ENCODE measurements around the gene POLN.

The POLN gene

DNA sequence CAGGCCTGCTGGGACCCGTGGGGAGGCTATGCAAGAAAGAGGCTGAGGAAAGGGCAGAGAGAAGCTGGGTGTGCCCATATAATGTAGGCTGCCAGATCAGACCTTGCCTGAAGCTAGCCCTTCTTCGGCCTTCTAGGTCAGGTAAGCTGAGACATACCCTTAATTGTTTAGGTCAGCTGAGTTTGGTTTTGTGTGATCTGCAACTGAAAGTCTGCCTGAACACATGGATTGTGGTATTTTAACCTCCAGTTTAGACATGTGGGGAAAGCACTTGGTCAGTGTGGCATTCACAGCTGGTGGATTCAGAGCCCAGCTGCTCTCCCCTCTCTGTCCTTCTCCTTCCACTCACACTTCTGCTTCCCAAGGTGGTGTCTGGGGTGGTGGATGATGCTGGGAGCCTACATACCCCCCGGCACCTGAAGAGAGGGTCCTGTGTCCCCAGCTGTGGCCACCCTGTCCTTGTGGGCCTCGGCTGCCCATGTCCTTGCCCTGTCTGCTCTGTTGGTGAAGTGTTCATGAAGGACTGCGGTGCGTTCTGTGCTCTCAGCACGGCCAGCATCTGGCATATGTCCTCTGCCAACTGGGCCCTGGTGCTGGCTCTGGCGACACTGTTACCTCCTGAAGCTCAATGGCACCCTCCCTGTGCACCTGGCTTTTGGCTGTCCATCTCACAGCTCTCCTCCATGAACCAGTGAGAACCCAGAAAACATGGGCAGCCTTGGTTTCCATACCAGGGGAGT lies 100.7 kb downstream of the POLN start:
- no peak for DNase-seq (ENCODE audit: extremely low read depth, low read depth)
- TF ChIP-seq, protein P1, sequence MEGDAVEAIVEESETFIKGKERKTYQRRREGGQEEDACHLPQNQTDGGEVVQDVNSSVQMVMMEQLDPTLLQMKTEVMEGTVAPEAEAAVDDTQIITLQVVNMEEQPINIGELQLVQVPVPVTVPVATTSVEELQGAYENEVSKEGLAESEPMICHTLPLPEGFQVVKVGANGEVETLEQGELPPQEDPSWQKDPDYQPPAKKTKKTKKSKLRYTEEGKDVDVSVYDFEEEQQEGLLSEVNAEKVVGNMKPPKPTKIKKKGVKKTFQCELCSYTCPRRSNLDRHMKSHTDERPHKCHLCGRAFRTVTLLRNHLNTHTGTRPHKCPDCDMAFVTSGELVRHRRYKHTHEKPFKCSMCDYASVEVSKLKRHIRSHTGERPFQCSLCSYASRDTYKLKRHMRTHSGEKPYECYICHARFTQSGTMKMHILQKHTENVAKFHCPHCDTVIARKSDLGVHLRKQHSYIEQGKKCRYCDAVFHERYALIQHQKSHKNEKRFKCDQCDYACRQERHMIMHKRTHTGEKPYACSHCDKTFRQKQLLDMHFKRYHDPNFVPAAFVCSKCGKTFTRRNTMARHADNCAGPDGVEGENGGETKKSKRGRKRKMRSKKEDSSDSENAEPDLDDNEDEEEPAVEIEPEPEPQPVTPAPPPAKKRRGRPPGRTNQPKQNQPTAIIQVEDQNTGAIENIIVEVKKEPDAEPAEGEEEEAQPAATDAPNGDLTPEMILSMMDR (IDR thresholded peaks at IDR 0.05; ENCODE audit: low read depth, low read length): no peak

DNA sequence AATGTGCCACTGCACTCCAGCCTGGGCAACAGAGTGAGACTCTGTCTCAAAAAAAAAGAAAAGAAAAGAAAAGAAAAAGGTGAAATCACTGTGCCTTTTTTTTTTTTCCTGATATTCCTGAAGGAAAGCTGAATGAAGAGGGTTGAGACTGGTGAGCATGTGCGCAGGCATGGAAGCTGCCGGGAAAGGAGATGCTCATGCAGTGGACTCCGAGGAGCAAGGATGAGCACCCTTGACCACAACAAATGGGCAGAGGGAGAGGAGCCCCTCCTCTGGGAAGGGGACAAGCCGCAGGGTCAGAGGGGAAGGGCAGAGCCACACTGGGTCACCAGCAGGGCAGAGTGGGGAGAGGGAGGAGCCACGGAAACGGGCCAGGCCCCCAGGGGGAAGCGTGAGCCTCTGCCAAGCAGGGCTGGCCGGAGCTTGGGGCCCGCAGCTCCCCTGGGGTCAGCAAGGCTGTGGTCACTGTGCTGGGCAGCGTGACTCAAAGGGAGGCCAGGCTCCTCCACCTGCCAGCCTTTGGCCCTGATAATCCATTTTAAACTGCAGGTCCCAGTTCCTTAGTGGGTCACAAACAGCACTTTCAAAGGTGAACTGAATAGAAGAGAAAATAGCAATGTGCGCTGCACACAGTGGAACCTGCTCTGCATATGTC lies 102.9 kb downstream of the POLN start:
- no peak for DNase-seq (ENCODE audit: extremely low read depth, low read depth)
- TF ChIP-seq, protein P1 (IDR thresholded peaks at IDR 0.05; ENCODE audit: low read depth, low read length): no peak

DNA sequence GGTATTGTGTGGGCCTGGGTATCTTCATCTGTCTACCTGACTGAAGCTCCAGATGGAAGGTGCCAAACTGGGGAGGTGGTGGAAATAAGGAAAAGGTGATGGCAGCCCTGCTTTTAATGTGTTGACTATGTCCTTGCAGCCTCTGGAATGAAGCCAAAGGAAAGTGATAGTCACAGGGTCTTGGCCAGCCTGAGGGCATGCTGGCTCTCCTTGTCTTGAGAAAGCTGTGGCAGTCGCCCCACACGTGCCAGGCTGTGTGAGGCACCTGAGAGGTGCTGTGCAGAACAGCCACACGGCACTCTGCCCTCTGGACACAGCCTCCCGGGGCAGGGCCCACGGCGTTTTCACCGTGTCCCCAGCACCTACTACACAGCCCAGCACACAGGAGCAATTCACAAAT lies 105.2 kb downstream of the POLN start:
- TF ChIP-seq, protein P1 (IDR thresholded peaks at IDR 0.05; ENCODE audit: low read depth, low read length): no peak
- DNase-seq (ENCODE audit: extremely low read depth, low read depth): no peak

DNA sequence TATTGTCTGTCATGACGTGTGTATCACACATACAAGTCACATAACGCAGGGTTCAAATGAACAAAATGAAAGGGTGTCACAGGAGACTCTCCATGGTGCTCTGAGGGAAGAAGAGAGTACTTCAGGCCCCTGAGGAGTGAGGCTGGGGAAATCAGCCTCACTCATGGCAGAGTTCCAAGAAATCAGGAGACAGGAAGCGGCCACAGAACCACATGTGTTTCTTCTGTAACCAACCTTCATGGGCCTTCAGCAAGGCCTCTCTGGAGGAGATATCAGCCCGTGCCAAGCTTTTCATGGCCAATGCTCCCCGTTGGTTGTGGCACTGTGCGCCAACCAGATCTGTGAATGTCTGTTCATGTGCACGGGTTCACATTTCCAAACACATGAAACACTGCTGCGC lies 106.8 kb downstream of the POLN start:
- DNase-seq (ENCODE audit: extremely low read depth, low read depth): peak; percentile 2

DNA sequence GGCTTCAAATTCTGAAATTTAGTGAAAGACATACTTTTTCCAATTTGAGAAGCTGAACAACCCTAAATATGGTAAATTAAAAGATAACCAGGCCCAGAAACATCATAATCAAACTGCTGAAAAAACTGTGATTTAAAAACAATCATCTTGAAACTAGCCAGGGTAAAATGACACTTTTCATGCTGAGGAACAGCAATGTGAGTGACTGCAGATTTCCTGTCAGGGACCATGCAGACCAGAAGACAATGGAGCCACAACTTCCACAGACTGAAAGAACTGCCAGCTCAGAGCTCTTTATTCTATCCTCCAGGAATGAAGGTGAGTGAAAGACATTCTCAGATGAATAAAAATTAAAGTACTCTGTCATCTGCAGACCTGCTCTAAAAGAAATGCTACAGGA lies 109.5 kb downstream of the POLN start:
- DNase-seq (ENCODE audit: extremely low read depth, low read depth): no peak
- TF ChIP-seq, protein P1 (IDR thresholded peaks at IDR 0.05; ENCODE audit: low read depth, low read length): no peak

More for the DNA sequence above, 106.8 kb downstream of the POLN start:
- TF ChIP-seq, protein P1 (IDR thresholded peaks at IDR 0.05; ENCODE audit: low read depth, low read length): no peak

DNA sequence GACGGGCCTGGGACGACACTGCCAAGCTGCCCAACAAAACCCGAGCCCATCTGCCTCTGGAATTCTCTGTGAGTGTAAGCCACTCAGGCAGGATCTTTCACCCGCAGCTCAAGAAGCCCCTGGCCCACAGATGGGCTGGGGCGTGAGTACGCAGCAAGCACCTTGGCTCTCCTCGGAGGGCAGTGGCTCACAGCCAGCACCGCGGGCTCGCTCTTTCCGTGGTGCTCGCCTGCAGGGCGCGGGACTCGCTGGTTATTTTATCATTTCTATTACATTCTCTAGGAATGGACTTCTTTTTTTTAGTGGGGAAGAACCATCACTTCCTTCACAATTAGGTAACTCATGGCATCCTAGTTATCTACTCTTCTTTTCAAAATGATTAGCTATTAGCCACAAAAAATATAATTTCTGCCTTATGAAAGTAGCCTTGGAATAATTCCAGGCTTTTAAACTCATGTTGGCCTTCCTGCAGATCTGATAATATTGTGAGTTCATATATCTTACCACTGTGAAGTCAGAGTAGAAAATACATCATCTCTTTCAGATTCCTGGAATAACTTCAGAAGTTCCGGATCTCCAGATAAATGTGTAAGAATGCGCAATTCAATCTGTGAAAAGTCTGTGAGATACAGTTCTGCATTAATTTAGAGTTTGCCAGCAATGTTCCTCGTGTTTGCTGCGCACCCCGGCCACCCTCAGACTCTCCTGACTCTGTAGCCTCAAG lies 114.2 kb downstream of the POLN start:
- TF ChIP-seq, protein P1 (IDR thresholded peaks at IDR 0.05; ENCODE audit: low read depth, low read length): no peak
- DNase-seq (ENCODE audit: extremely low read depth, low read depth): no peak
